HT-29 (cell line): ENCODE data around the gene PEX14. TPM values are rescaled to one million over a fixed set of nuclear protein-coding genes. Genes with fewer than 3 reads are reported as not detected.

Experiments
- DNase-seq: peaks from one replicate; pipeline ENCODE4 v3.0.0-alpha.2; 2015; ENCODE audit warnings: low spot score
- total RNA-seq: library from RNA; depleted of rRNA; stranded (reverse); fragments of >200 nt; shearing (Covaris generic); gene quantifications from 2 replicates; pipeline ENCODE4 v1.2.3, GENCODE V29; 2014

The PEX14 gene
- total RNA-seq, 1 experiment from 2014 or later = 22.2 TPM

- no peak for DNase-seq
These were observed 42.4 kb downstream of the PEX14 start for GRCh38 chr1:10516925-10517676.

DNA sequence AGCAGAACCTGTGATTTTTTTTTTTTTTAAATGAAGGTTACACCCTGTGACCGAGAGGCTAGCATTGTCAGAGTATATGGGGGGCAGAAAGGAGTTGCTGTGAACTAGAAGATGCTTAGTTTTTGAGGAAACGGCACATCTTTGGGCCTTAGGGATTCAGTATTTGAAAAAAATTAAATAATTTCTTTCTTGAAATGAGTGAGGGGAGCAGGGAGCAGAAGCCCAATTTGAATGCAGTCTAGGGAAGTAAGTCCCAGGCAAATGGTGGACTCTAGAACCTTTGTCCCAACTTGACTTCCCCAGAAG is 42.9 kb downstream of the PEX14 start:
- DNase-seq = no peak

- no peak for DNase-seq
These were observed 44.3 kb downstream of the PEX14 start for GRCh38 chr1:10519016-10519417.

- no peak for DNase-seq
These were observed 45.7 kb downstream of the PEX14 start for GRCh38 chr1:10520497-10520896.

- no peak for DNase-seq
These were observed 46.2 kb downstream of the PEX14 start for GRCh38 chr1:10520952-10521351.

- DNase-seq = no peak
These were observed 46.9 kb downstream of the PEX14 start for GRCh38 chr1:10521537-10522157.

DNA sequence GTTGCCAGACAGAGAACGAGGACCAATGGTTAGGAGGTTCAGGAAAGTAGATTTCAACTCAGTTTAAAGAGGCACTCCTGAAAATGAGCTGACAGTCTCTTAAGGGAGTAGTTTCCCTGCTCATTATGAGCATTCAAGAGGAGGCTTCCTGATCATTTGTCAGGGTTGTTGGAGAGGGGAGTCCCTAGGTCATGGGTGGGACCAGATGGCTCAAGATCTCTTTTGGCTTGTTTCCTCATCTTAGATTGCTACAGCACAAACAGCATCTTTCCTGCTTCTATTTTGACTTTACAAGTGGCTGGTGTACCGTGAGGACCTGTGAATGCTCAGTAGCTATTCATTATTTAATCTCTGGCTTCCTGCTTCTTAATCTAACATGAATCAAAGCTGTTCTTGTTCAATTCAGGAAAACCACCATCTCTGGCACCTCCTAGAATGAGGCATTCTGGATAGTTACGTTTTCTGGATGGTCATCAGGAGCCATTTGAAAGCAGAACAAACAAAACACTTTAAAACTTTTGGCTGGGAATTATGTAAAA is 47.6 kb downstream of the PEX14 start:
- DNase-seq = no peak

GRCh38 chr1:10525208-10525607 is 50.5 kb downstream of the PEX14 start:
- no peak for DNase-seq

GRCh38 chr1:10528066-10529014 is 53.6 kb downstream of the PEX14 start:
- peak; percentile 61 for DNase-seq

DNA sequence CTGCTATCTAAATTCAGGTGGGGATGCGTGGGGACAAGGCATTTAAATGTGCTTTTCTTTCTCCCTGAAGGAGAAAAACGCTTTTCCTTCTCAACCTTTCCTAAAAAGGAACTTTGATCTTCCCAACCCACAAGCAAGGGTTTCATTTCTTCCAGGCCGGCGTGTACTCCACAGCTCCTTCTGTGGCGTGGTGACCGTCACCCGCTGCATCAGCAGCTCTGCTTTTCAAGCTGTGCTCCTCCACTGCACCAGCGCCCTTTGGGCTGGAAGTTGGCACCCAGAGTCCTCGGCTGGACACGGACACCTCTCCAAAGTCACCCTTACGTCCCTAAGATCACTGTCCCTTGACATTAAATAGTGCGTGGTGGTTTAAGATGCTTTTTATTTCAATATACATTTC is 54.3 kb downstream of the PEX14 start:
- DNase-seq = no peak

GRCh38 chr1:10529765-10530164 is 55.0 kb downstream of the PEX14 start:
- DNase-seq = no peak

GRCh38 chr1:10530281-10530740 is 55.6 kb downstream of the PEX14 start:
- no peak for DNase-seq

GRCh38 chr1:10530756-10531495 is 56.2 kb downstream of the PEX14 start:
- DNase-seq = no peak

GRCh38 chr1:10532362-10532761 is 57.6 kb downstream of the PEX14 start:
- DNase-seq = no peak

GRCh38 chr1:10534519-10534918 is 59.8 kb downstream of the PEX14 start:
- no peak for DNase-seq

- no peak for DNase-seq
These were observed 61.5 kb downstream of the PEX14 start for GRCh38 chr1:10536133-10536770.

- no peak for DNase-seq
These were observed 62.5 kb downstream of the PEX14 start for GRCh38 chr1:10537082-10537766.

- no peak for DNase-seq
These were observed 64.1 kb downstream of the PEX14 start for GRCh38 chr1:10538646-10539355.

- DNase-seq = no peak
These were observed 64.8 kb downstream of the PEX14 start for GRCh38 chr1:10539411-10540043.
